H9 (cell line): ENCODE measurements around the gene USP22. TPM values are rescaled to one million over a fixed set of nuclear protein-coding genes. Genes with fewer than 3 reads are reported as not detected.

ENCODE experiments used
- DNase-seq: peaks from one replicate; pipeline ENCODE4 v3.0.0-alpha.2; 2017
- H2AFZ ChIP-seq: one replicate; pipeline ENCODE4 v1.6.1; 2013; ENCODE audit warnings: mild to moderate bottlenecking, low read length, control low read depth, moderate library complexity
- H2AK5ac ChIP-seq: 2 replicates; pipeline ENCODE4 v1.6.1; 2013; ENCODE audit warnings: low read length, control low read depth, mixed read lengths; ENCODE audit not compliant: insufficient read length
- H2BK120ac ChIP-seq: one replicate; pipeline ENCODE4 v1.6.1; 2013; ENCODE audit warnings: low read depth, mild to moderate bottlenecking, low read length, control low read depth, inconsistent platforms; ENCODE audit not compliant: poor library complexity, severe bottlenecking
- H2BK12ac ChIP-seq: 2 replicates; pipeline ENCODE4 v1.6.1; 2013; ENCODE audit warnings: low read length, control low read depth, mixed read lengths, low read depth; ENCODE audit not compliant: insufficient read length
- H2BK15ac ChIP-seq: 2 replicates; pipeline ENCODE4 v1.6.1; 2013; ENCODE audit warnings: low read depth, low read length, control low read depth
- H2BK20ac ChIP-seq: one replicate; pipeline ENCODE4 v1.6.1; 2013; ENCODE audit warnings: low read depth, mild to moderate bottlenecking, low read length, control low read depth, inconsistent platforms; ENCODE audit not compliant: poor library complexity, severe bottlenecking
- H2BK5ac ChIP-seq: 2 replicates; pipeline ENCODE4 v1.6.1; 2013; ENCODE audit warnings: low read length, control low read depth, mixed read lengths; ENCODE audit not compliant: insufficient read length
- H3K14ac ChIP-seq: 2 replicates; pipeline ENCODE4 v1.6.1; 2013; ENCODE audit warnings: low read length, control low read depth; ENCODE audit not compliant: insufficient read depth
- H3K18ac ChIP-seq: 2 replicates; pipeline ENCODE4 v1.6.1; 2013; ENCODE audit warnings: low read depth, mild to moderate bottlenecking, mixed read lengths, low read length, control low read depth; ENCODE audit not compliant: insufficient read length
- H3K23ac ChIP-seq: 2 replicates; pipeline ENCODE4 v1.6.1; 2013; ENCODE audit warnings: low read length, control low read depth, mixed read lengths, low read depth; ENCODE audit not compliant: insufficient read length
- H3K23me2 ChIP-seq: 2 replicates; pipeline ENCODE4 v1.6.1; 2013; ENCODE audit warnings: low read depth, mild to moderate bottlenecking, mixed read lengths, low read length, control low read depth; ENCODE audit not compliant: insufficient read length, poor library complexity, severe bottlenecking
- H3K27ac ChIP-seq: 2 replicates; pipeline ENCODE4 v1.5.1; 2013; ENCODE audit warnings: low read length, control low read depth, mixed read lengths, low read depth; ENCODE audit not compliant: insufficient read length
- H3K27me3 ChIP-seq: 2 replicates; pipeline ENCODE4 v1.6.1; 2013; ENCODE audit warnings: low read length, control low read depth, inconsistent platforms; ENCODE audit not compliant: insufficient read depth
- H3K4ac ChIP-seq: 2 replicates; pipeline ENCODE4 v1.6.1; 2013; ENCODE audit warnings: low read depth, mild to moderate bottlenecking, control low read depth, inconsistent platforms, low read length, moderate library complexity
- H3K4me1 ChIP-seq: 2 replicates; pipeline ENCODE4 v1.6.1; 2013; ENCODE audit warnings: low read length, control low read depth, inconsistent platforms; ENCODE audit not compliant: insufficient read depth
- H3K4me2 ChIP-seq: 2 replicates; pipeline ENCODE4 v1.6.1; 2013; ENCODE audit warnings: low read length, control low read depth, mixed read lengths; ENCODE audit not compliant: insufficient read length, insufficient read depth
- H3K56ac ChIP-seq: 2 replicates; pipeline ENCODE4 v1.6.1; 2013; ENCODE audit warnings: low read depth, mild to moderate bottlenecking, mixed read lengths, low read length, control low read depth; ENCODE audit not compliant: insufficient read length
- H3K79me1 ChIP-seq: 2 replicates; pipeline ENCODE4 v1.6.1; 2013; ENCODE audit warnings: low read depth, mild to moderate bottlenecking, moderate library complexity, low read length, control low read depth, inconsistent platforms; ENCODE audit not compliant: insufficient read depth, poor library complexity, severe bottlenecking
- H3K79me2 ChIP-seq: 2 replicates; pipeline ENCODE4 v1.6.1; 2013; ENCODE audit warnings: low read length, control low read depth, inconsistent platforms; ENCODE audit not compliant: insufficient read depth
- H3K9ac ChIP-seq: 2 replicates; pipeline ENCODE4 v1.6.1; 2013; ENCODE audit warnings: low read length, control low read depth, mixed read lengths; ENCODE audit not compliant: insufficient read length; ENCODE audit errors: extremely low read depth
- H3K9me3 ChIP-seq: one replicate; pipeline ENCODE4 v1.6.1; 2013; ENCODE audit warnings: low read depth, low read length, inconsistent platforms; ENCODE audit not compliant: control insufficient read depth
- H3T11ph ChIP-seq: one replicate; pipeline ENCODE4 v1.6.1; 2013; ENCODE audit warnings: mild to moderate bottlenecking, low read length, control low read depth, inconsistent platforms
- H4K20me1 ChIP-seq: one replicate; pipeline ENCODE4 v1.6.1; 2013; ENCODE audit not compliant: control insufficient read depth, insufficient read length, insufficient read depth
- H4K5ac ChIP-seq: 2 replicates; pipeline ENCODE4 v1.6.1; 2013; ENCODE audit warnings: low read depth, mild to moderate bottlenecking, mixed read lengths, low read length, control low read depth; ENCODE audit not compliant: insufficient read length
- H4K8ac ChIP-seq: replicated peaks from 2 replicates; pipeline ENCODE4 v1.6.1; 2013; ENCODE audit warnings: low read length, control low read depth, mixed read lengths, low read depth; ENCODE audit not compliant: insufficient read length
- H4K91ac ChIP-seq: 2 replicates; pipeline ENCODE4 v1.6.1; 2013; ENCODE audit warnings: low read depth, mild to moderate bottlenecking, moderate library complexity, mixed read lengths, low read length, control low read depth; ENCODE audit not compliant: insufficient read length
- H3K27ac Mint-ChIP-seq, 3 experiments: 2 replicates in 2 of 3; 3 replicates in 1 of 3; pipeline ENCODE4 v1.8.0; 2020 to 2021; ENCODE audit warnings: mixed read lengths in 3 of 3, mild to moderate bottlenecking in 1 of 3, moderate library complexity in 1 of 3
- H3K27me3 Mint-ChIP-seq: 2 replicates; pipeline ENCODE4 v1.8.0; 2021; ENCODE audit warnings: low read depth, mild to moderate bottlenecking, moderate library complexity, mixed read lengths
- H3K36me3 Mint-ChIP-seq, 3 experiments: 2 replicates in 2 of 3; 3 replicates in 1 of 3; pipeline ENCODE4 v1.8.0; 2020 to 2021; ENCODE audit warnings: low read depth in 3 of 3, mixed read lengths in 3 of 3; ENCODE audit not compliant: insufficient read depth in 1 of 3
- H3K4me1 Mint-ChIP-seq, 2 experiments: 2 replicates each; pipeline ENCODE4 v1.8.0; 2020; ENCODE audit warnings: mixed read lengths in 2 of 2
- H3K4me3 Mint-ChIP-seq, 2 experiments: 2 replicates in 1 of 2; 3 replicates in 1 of 2; pipeline ENCODE4 v1.8.0; 2020 to 2021; ENCODE audit warnings: mild to moderate bottlenecking in 2 of 2, mixed read lengths in 2 of 2, moderate library complexity in 1 of 2
- H3K9me3 Mint-ChIP-seq, 2 experiments: 2 replicates in 1 of 2; 3 replicates in 1 of 2; pipeline ENCODE4 v1.8.0; 2020; ENCODE audit warnings: mild to moderate bottlenecking in 2 of 2, mixed read lengths in 2 of 2, moderate library complexity in 1 of 2
- WGBS: extraction: QIAGEN DNeasy Blood & Tissue Kit; methylation state at CpG from one replicate; pipeline ENCODE4 v1.1.7; 2013; ENCODE audit warnings: missing lambda C conversion rate, low lambda C conversion rate, mixed read lengths; ENCODE audit not compliant: insufficient read length; ENCODE audit errors: extremely low coverage; 5-methylcytosine and 5-hydroxymethylcytosine counted together
- total RNA-seq: library from RNA; stranded (reverse); gene quantifications from 2 replicates; pipeline ENCODE4 v1.2.1, GENCODE V29; 2021
- TF ChIP-seq, protein P1 (sequence below): fragments of 200-600 bp; sonication (generic); conservative IDR thresholded peaks from 3 replicates; pipeline ENCODE4 v1.8.0; 2021; ENCODE audit warnings: antibody characterized with exemption, mild to moderate bottlenecking

The USP22 gene
- total RNA-seq, 1 experiment from 2014 or later = 345 TPM

DNA sequence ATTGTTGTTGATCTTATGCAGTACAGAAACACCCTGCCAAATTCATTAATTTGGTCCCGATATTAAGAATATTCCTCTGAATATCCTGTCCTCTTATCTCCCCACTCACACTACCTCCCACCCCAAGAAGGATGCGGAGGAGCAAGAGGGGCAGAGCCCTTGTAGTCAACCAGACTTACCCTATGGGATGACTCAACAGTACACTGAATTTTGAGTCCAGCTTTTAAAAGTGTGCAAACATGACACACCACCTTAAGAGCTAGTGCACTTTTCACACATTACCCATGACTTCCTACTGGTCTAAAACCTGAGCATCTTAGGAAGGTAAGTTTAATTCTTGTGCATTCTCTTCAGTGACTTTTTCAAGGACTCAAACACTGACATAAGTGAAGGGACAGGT lies 9.5 kb downstream of the USP22 start:
- no peak overlapping the region for H4K5ac ChIP-seq
- no peak overlapping the region for H2AK5ac ChIP-seq
- peaks cover 12 to 56% (median 47%) of the 10 kb centered on the region in 3 experiments; a peak in 6 of 7 replicates for H3K36me3 Mint-ChIP-seq
- TF ChIP-seq, protein P1, sequence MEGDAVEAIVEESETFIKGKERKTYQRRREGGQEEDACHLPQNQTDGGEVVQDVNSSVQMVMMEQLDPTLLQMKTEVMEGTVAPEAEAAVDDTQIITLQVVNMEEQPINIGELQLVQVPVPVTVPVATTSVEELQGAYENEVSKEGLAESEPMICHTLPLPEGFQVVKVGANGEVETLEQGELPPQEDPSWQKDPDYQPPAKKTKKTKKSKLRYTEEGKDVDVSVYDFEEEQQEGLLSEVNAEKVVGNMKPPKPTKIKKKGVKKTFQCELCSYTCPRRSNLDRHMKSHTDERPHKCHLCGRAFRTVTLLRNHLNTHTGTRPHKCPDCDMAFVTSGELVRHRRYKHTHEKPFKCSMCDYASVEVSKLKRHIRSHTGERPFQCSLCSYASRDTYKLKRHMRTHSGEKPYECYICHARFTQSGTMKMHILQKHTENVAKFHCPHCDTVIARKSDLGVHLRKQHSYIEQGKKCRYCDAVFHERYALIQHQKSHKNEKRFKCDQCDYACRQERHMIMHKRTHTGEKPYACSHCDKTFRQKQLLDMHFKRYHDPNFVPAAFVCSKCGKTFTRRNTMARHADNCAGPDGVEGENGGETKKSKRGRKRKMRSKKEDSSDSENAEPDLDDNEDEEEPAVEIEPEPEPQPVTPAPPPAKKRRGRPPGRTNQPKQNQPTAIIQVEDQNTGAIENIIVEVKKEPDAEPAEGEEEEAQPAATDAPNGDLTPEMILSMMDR = no peak
- H3K27ac ChIP-seq = no peak overlapping the region
- no peak for DNase-seq
- H3K9me3 Mint-ChIP-seq = no peaks in the 10 kb centered on the region
- no peaks in the 10 kb centered on the region; the same call in 1 of the 2 replicates for H3K27me3 Mint-ChIP-seq
- H3K79me1 ChIP-seq = peaks cover 5% of the 10 kb centered on the region
- H3K18ac ChIP-seq = no peak overlapping the region
- H4K20me1 ChIP-seq = no peaks in the 10 kb centered on the region
- H2AFZ ChIP-seq = no peak overlapping the region
- no peak overlapping the region for H2BK20ac ChIP-seq
- H3K4me1 Mint-ChIP-seq = peaks cover 76 to 77% of the 10 kb centered on the region in 2 experiments
- no peaks in the 10 kb centered on the region for H3K9me3 ChIP-seq
- no CpG with 5 or more reads among the region's 2 CpGs for WGBS
- no peak overlapping the region for H2BK120ac ChIP-seq
- no peak overlapping the region for H3K56ac ChIP-seq
- peaks cover 15% of the 10 kb centered on the region for H3K4me1 ChIP-seq
- H3K23ac ChIP-seq = no peak overlapping the region
- no peak overlapping the region for H3K9ac ChIP-seq
- no peaks in the 10 kb centered on the region for H3K23me2 ChIP-seq
- H3K4ac ChIP-seq = no peak overlapping the region
- no peak overlapping the region for H3T11ph ChIP-seq
- no peak overlapping the region for H2BK12ac ChIP-seq
- H3K14ac ChIP-seq = no peak overlapping the region
- H4K8ac ChIP-seq = no peak overlapping the region
- no peak overlapping the region for H4K91ac ChIP-seq
- H3K4me2 ChIP-seq = no peak overlapping the region
- H2BK15ac ChIP-seq = no peak overlapping the region
- peaks cover 95% of the 10 kb centered on the region for H3K79me2 ChIP-seq
- H2BK5ac ChIP-seq = no peak overlapping the region
- H3K27me3 ChIP-seq = no peaks in the 10 kb centered on the region
- H3K4me3 Mint-ChIP-seq = no peak overlapping the region
- peak overlapping the region in 2 of 3 experiments; percentile 71 to 79; a peak in 3 of 7 replicates for H3K27ac Mint-ChIP-seq
